SJCRH30 (cell line): ENCODE measurements around the gene FRMD3. TPM values are rescaled to one million over a fixed set of nuclear protein-coding genes. Genes with fewer than 3 reads are reported as not detected.

Experiments used
- DNase-seq, 2 experiments: peaks; one replicate each; pipeline ENCODE4 v3.0.0-alpha.2; 2015 to 2020
- H3K27ac ChIP-seq: fragments of 250-450 bp; sonication (Bioruptor Pico); 2 replicates; pipeline ENCODE4 v1.5.1; 2020; ENCODE audit warnings: mild to moderate bottlenecking, moderate library complexity
- H3K27me3 ChIP-seq: fragments of 250-450 bp; sonication (Bioruptor Pico); 2 replicates; pipeline ENCODE4 v1.5.1; 2020; ENCODE audit warnings: mild to moderate bottlenecking, moderate library complexity
- H3K36me3 ChIP-seq: fragments of 250-450 bp; sonication (Bioruptor Pico); 2 replicates; pipeline ENCODE4 v1.5.1; 2020; ENCODE audit warnings: mild to moderate bottlenecking, moderate library complexity
- H3K4me1 ChIP-seq: fragments of 250-450 bp; sonication (Bioruptor Pico); 2 replicates; pipeline ENCODE4 v1.5.1; 2020; ENCODE audit warnings: mild to moderate bottlenecking, moderate library complexity
- H3K4me3 ChIP-seq: fragments of 250-450 bp; sonication (Bioruptor Pico); 2 replicates; pipeline ENCODE4 v1.5.1; 2020; ENCODE audit warnings: mild to moderate bottlenecking, moderate library complexity
- H3K9me3 ChIP-seq: fragments of 250-450 bp; sonication (Bioruptor Pico); replicated peaks from 2 replicates; pipeline ENCODE4 v1.5.1; 2020; ENCODE audit warnings: mild to moderate bottlenecking, moderate library complexity
- total RNA-seq: library from RNA; depleted of rRNA; stranded (reverse); fragments of >200 nt; shearing (Covaris generic); gene quantifications from 2 replicates; pipeline ENCODE4 v1.2.3, GENCODE V29; 2014

The FRMD3 gene
- total RNA-seq, 1 experiment from 2014 or later, result 17.4 TPM

- no peak for DNase-seq
- H3K27ac ChIP-seq, result no peak overlapping the region
- no peak overlapping the region for H3K4me3 ChIP-seq
- no peaks in the 10 kb centered on the region for H3K36me3 ChIP-seq
- peaks cover 36% of the 10 kb centered on the region for H3K4me1 ChIP-seq
- H3K27me3 ChIP-seq, result no peaks in the 10 kb centered on the region
- no peaks in the 10 kb centered on the region for H3K9me3 ChIP-seq
Observed at GRCh38 chr9:83429229-83429628, 109.0 kb downstream of the FRMD3 start.

GRCh38 chr9:83425240-83425639 is 113.0 kb downstream of the FRMD3 start:
- no peak for DNase-seq
- Histone ChIP-seq H3K36me3 (no peaks in the 10 kb centered on the region), H3K4me1 (peaks cover 22% of the 10 kb centered on the region), H3K27me3 (no peaks in the 10 kb centered on the region), H3K9me3 (no peaks in the 10 kb centered on the region), H3K4me3 (no peak overlapping the region), H3K27ac (no peak overlapping the region)

- Histone ChIP-seq H3K27me3 (no peaks in the 10 kb centered on the region), H3K36me3 (no peaks in the 10 kb centered on the region), H3K4me3 (no peak overlapping the region), H3K9me3 (no peaks in the 10 kb centered on the region), H3K27ac (no peak overlapping the region), H3K4me1 (peaks cover 18% of the 10 kb centered on the region)
- DNase-seq, result no peak
Observed at GRCh38 chr9:83424831-83425230, 113.4 kb downstream of the FRMD3 start.

- Histone ChIP-seq H3K4me1 (peaks cover 13% of the 10 kb centered on the region), H3K36me3 (no peaks in the 10 kb centered on the region), H3K27me3 (no peaks in the 10 kb centered on the region), H3K9me3 (no peaks in the 10 kb centered on the region), H3K4me3 (no peak overlapping the region), H3K27ac (no peak overlapping the region)
- DNase-seq, result no peak
Observed at GRCh38 chr9:83423815-83424707, 114.1 kb downstream of the FRMD3 start.

GRCh38 chr9:83422527-83422926 is 115.7 kb downstream of the FRMD3 start:
- H3K4me1 ChIP-seq, result peaks cover 13% of the 10 kb centered on the region
- no peaks in the 10 kb centered on the region for H3K36me3 ChIP-seq
- H3K27me3 ChIP-seq, result no peaks in the 10 kb centered on the region
- no peak overlapping the region for H3K4me3 ChIP-seq
- no peaks in the 10 kb centered on the region for H3K9me3 ChIP-seq
- DNase-seq, result peak; percentile 26 to 60
- H3K27ac ChIP-seq, result no peak overlapping the region

- Histone ChIP-seq H3K36me3 (no peaks in the 10 kb centered on the region), H3K4me1 (peaks cover 13% of the 10 kb centered on the region), H3K27ac (no peak overlapping the region), H3K27me3 (no peaks in the 10 kb centered on the region), H3K4me3 (no peak overlapping the region), H3K9me3 (no peaks in the 10 kb centered on the region)
- no peak for DNase-seq
Observed at GRCh38 chr9:83420486-83420885, 117.7 kb downstream of the FRMD3 start.

GRCh38 chr9:83419961-83420360 is 118.2 kb downstream of the FRMD3 start:
- H3K9me3 ChIP-seq, result no peaks in the 10 kb centered on the region
- no peak for DNase-seq
- no peak overlapping the region for H3K4me3 ChIP-seq
- peaks cover 13% of the 10 kb centered on the region for H3K4me1 ChIP-seq
- no peaks in the 10 kb centered on the region for H3K27me3 ChIP-seq
- no peaks in the 10 kb centered on the region for H3K36me3 ChIP-seq
- no peak overlapping the region for H3K27ac ChIP-seq

- H3K9me3 ChIP-seq, result no peaks in the 10 kb centered on the region
- H3K36me3 ChIP-seq, result no peaks in the 10 kb centered on the region
- H3K27ac ChIP-seq, result no peak overlapping the region
- no peaks in the 10 kb centered on the region for H3K27me3 ChIP-seq
- no peak for DNase-seq
- H3K4me3 ChIP-seq, result no peak overlapping the region
- peaks cover 13% of the 10 kb centered on the region for H3K4me1 ChIP-seq
Observed at GRCh38 chr9:83418283-83418682, 119.9 kb downstream of the FRMD3 start.

- H3K36me3 ChIP-seq, result no peaks in the 10 kb centered on the region
- H3K9me3 ChIP-seq, result 0 out of 2 replicates have a peak, but pooled peaks cover 2% of the 10 kb centered on the region
- H3K27ac ChIP-seq, result no peak overlapping the region
- H3K27me3 ChIP-seq, result no peaks in the 10 kb centered on the region
- no peak for DNase-seq
- no peaks in the 10 kb centered on the region for H3K4me1 ChIP-seq
- H3K4me3 ChIP-seq, result no peak overlapping the region
Observed at GRCh38 chr9:83413367-83413766, 124.8 kb downstream of the FRMD3 start.

- no peak for DNase-seq
- no peak overlapping the region for H3K27ac ChIP-seq
- H3K4me1 ChIP-seq, result no peaks in the 10 kb centered on the region
- H3K9me3 ChIP-seq, result 0 out of 2 replicates have a peak, but pooled peaks cover 2% of the 10 kb centered on the region
- H3K4me3 ChIP-seq, result no peak overlapping the region
- H3K27me3 ChIP-seq, result no peaks in the 10 kb centered on the region
- no peaks in the 10 kb centered on the region for H3K36me3 ChIP-seq
Observed at GRCh38 chr9:83410701-83411100, 127.5 kb downstream of the FRMD3 start.

GRCh38 chr9:83406921-83407320 is 131.3 kb downstream of the FRMD3 start:
- H3K27ac ChIP-seq, result no peak overlapping the region
- no peak for DNase-seq
- H3K4me1 ChIP-seq, result peaks cover 24% of the 10 kb centered on the region
- no peaks in the 10 kb centered on the region for H3K36me3 ChIP-seq
- no peaks in the 10 kb centered on the region for H3K27me3 ChIP-seq
- H3K9me3 ChIP-seq, result no peaks in the 10 kb centered on the region
- no peak overlapping the region for H3K4me3 ChIP-seq

GRCh38 chr9:83405759-83406158 is 132.4 kb downstream of the FRMD3 start:
- Histone ChIP-seq H3K9me3 (peaks cover 6% of the 10 kb centered on the region; the same call in 1 of the 2 replicates), H3K4me3 (no peak overlapping the region), H3K27me3 (no peaks in the 10 kb centered on the region), H3K27ac (no peak overlapping the region), H3K36me3 (no peaks in the 10 kb centered on the region), H3K4me1 (peaks cover 27% of the 10 kb centered on the region)
- DNase-seq, result no peak

- H3K36me3 ChIP-seq, result no peaks in the 10 kb centered on the region
- no peaks in the 10 kb centered on the region for H3K27me3 ChIP-seq
- peaks cover 9% of the 10 kb centered on the region; the same call in 1 of the 2 replicates for H3K9me3 ChIP-seq
- peak; percentile 59 to 64 for DNase-seq
- H3K4me1 ChIP-seq, result peaks cover 27% of the 10 kb centered on the region
- no peak overlapping the region for H3K4me3 ChIP-seq
- H3K27ac ChIP-seq, result peak overlapping the region; percentile 53
Observed at GRCh38 chr9:83403527-83404238, 134.5 kb downstream of the FRMD3 start.

- DNase-seq, result peak; percentile 64 to 81
- Histone ChIP-seq H3K4me1 (peaks cover 27% of the 10 kb centered on the region), H3K27ac (no peak overlapping the region; the same call in 1 of the 2 replicates), H3K27me3 (no peaks in the 10 kb centered on the region), H3K36me3 (no peaks in the 10 kb centered on the region), H3K4me3 (no peak overlapping the region), H3K9me3 (peaks cover 9% of the 10 kb centered on the region; the same call in 1 of the 2 replicates)
Observed at GRCh38 chr9:83401328-83401900, 136.8 kb downstream of the FRMD3 start.

GRCh38 chr9:83396813-83397212 is 141.4 kb downstream of the FRMD3 start:
- Histone ChIP-seq H3K36me3 (no peaks in the 10 kb centered on the region), H3K27ac (no peak overlapping the region), H3K27me3 (no peaks in the 10 kb centered on the region), H3K4me3 (no peak overlapping the region), H3K4me1 (peaks cover 18% of the 10 kb centered on the region), H3K9me3 (peaks cover 9% of the 10 kb centered on the region; the same call in 1 of the 2 replicates)
- no peak for DNase-seq
